Measurements from ENCODE around the gene ITGA8. TPM values are rescaled to one million over a fixed set of nuclear protein-coding genes. Genes with fewer than 3 reads are reported as not detected.

Gene ITGA8
- total RNA-seq, 1 donor from 2014 or later, result 4.5 TPM

DNA sequence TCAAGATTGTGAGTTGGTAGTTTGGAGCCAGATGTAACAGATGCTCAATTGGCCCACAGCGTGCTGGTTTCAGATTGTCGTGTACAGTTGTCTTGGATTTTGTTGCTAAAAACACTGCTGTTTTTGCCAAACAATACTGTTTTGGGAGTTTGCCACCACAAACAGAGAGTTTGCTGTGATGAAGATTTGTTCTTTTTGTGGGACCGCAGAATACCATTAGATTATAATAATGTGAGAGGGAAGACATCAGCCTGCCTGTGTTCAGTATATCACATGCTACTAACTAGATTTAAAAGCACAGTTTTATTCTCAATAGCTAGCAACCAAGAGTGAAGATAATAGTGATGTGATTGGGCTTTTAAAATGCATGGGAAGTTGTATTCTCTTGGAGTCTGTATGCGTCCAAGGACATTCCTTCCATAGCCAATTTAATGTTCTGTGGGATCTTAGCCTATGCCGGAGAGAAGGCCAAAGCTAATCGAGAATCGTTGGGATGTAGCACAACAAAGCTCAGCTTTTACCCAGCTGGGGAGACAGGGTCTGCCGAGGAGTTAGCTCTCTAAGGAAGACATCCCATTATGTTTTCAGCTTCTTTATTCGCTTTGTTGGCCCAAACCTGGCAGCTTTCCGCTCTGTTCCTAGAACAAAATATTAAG is 18.7 kb upstream of the ITGA8 start:
- no peak for DNase-seq (ENCODE audit: low spot score)
- intact Hi-C loops (cut with DNase I), result no loop called here
- peak; percentile 92 for ATAC-seq

DNA sequence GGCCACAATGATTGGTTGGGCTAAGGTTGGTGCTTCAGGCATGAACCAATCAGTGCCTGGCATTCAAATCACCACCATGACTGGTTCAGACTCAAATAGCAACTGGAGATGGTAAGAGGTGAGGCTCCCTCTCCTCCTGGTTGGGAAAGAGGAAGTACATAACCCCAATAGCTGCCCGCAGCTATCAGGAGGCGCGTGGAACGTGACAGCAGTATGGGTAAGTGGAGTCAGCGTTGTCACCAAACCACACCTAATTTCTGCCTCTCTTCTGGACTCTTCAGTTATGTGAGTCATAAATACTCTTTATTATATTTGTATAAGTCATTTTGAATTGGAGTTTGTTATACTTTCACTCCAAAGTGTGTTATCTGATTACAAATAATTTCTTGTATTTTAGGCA is 17.9 kb upstream of the ITGA8 start:
- no peak for ATAC-seq
- intact Hi-C loops (cut with DNase I), result no loop called here
- no peak for DNase-seq (ENCODE audit: low spot score)

DNA sequence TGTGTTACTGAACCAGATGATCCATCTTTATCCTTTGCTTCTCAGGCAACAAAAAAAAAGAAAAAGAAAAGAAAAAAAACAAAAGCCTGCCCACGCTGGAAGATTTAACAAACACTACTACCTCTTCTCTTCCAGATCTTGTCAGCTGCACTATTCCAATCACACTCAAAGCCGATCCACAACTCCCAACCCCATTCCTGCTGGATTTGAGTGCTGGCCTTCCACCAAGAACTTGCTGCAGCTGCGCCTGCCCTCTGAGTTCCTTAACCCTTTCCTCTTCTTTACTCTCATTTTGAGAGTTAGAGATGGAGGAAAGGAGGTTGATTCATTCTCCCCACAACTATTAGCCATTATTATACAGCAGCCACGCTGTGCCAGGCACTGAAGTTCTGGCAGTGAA is 16.0 kb upstream of the ITGA8 start:
- ATAC-seq, result peak; percentile 54
- intact Hi-C loops (cut with DNase I), result no loop called here
- no peak for DNase-seq (ENCODE audit: low spot score)

DNA sequence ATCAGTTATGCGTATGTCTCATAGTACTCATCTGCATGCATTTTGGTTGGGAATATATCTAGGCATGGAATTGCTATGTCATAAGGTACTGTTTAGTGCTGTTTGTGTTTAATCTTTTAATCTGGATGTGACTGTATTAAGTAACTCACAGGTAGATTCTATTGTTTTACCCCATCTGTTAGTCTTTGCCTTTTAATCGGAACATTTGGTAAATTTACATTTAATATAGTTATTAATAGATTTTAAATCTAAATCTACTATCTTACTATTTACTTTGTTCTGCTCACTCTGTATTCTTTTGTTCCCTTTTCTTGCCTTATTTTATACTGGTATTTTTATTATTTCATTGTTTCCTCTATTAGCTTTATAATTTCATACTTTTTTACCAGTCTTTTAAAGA is 10.6 kb upstream of the ITGA8 start:
- DNase-seq (ENCODE audit: low spot score) (no peak), ATAC-seq (no peak)
- intact Hi-C loops (cut with DNase I), result no loop called here

DNA sequence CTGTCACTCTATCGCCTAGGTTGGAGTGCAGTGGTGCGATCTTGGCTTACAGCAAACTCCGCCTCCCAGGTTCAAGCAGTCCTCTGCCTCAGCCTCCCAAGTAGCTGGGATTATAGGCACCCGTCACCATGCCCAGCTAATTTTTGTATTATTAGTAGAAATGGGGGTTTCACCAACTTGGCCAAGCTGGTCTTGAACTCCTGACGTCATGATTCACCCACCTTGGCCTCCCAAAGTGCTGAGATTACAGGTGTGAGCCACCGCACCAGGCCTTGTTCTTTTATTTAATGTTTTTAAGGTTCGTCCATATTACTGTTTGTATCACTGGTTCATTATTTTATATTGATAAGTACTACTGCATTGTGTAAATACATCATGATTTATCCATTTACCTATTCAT is 10.2 kb upstream of the ITGA8 start:
- DNase-seq (ENCODE audit: low spot score) (no peak), ATAC-seq (no peak)
- intact Hi-C loops (cut with DNase I), result loop anchor here (10.0 kb wide), 1 partner anchor 295 kb away; no protein-coding TSS in a partner anchor

DNA sequence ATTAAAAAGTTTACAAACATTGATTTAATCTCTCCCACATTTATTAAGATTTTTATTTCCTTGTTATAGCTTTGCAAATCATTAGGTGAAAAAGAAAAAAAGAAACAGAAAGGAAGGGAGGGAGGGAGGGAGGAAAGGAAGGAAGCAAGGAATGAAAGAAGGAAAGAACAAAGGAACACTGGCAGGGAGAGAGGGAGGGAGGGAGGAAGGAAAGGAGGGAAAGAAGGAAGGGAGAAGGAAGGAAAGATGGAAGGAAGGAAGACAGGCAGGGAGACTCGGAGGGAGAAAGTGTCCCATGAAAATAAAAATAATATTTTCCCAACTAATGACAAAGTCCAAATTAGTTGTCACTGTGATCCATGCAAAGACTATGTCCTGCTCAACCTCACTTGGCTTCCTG is 6.3 kb upstream of the ITGA8 start:
- intact Hi-C loops (cut with DNase I), result loop anchor here (10.0 kb wide), 1 partner anchor 291 kb away; no protein-coding TSS in a partner anchor
- DNase-seq (ENCODE audit: low spot score) (no peak), ATAC-seq (no peak)

DNA sequence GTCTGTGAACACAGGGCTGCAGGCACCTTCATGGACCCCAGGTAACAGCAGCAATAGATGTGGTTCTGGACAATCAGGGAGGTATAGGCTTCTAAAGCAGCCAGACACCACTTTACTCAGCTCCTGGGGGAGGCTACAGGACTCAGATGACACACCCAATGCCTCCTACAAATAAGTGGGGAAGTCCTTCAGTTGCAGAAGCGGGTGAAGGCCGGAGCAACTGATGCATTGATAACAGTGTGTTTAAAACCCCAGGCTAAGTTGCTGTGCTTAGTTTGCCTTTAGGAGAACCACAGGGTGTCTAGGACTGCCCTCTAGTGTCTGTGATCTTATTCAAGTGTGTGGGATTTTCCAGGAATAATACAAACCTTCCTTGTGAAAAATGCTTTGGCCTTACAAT is 5.9 kb upstream of the ITGA8 start:
- intact Hi-C loops (cut with DNase I), result loop anchor here (10.0 kb wide), 1 partner anchor 291 kb away; no protein-coding TSS in a partner anchor
- ATAC-seq, result peak; percentile 90
- DNase-seq (ENCODE audit: low spot score), result no peak

DNA sequence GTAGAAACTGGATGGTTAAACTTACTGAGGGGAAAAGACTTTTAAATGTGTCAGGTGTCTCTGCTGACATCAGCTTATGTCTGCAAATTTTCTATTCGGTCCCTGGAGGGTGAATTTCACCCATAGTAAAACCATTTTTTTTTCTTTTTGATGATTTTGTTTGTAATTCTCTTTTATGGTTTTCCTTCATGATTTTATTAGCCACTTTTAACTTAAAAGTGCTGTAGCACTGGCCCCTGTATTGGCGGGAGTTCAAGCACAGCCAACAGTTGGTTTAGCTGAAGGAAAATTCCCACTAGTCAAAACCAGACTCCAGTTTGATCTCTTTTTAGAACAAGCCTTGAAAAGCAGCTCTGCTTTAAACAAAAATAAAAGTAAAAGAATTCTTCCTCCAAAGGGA is 5.0 kb upstream of the ITGA8 start:
- no peak for ATAC-seq
- no peak for DNase-seq (ENCODE audit: low spot score)
- intact Hi-C loops (cut with DNase I), result loop anchor here (10.0 kb wide), 1 partner anchor 290 kb away; no protein-coding TSS in a partner anchor

DNA sequence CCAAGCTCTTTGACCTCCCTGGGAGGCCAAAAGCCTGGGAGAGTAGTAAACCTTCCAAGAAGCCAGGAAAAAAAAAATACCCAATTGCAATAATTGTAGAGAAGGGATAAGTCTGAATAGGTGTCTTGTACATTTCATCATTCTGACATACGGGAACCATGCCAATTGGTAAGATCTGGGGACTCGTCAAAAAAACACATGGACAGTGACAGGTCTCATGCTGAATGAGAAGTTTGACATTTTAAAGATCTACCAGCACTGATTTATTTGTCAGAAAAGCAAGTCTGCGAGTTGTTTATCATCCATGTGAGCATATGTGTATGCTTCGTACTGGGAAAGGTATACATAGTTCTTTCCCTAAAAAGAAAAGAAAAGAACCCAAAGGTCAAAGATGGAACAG is 4.1 kb upstream of the ITGA8 start:
- DNase-seq (ENCODE audit: low spot score), result no peak
- no peak for ATAC-seq
- intact Hi-C loops (cut with DNase I), result loop anchor here (10.0 kb wide), 1 partner anchor 289 kb away; no protein-coding TSS in a partner anchor

DNA sequence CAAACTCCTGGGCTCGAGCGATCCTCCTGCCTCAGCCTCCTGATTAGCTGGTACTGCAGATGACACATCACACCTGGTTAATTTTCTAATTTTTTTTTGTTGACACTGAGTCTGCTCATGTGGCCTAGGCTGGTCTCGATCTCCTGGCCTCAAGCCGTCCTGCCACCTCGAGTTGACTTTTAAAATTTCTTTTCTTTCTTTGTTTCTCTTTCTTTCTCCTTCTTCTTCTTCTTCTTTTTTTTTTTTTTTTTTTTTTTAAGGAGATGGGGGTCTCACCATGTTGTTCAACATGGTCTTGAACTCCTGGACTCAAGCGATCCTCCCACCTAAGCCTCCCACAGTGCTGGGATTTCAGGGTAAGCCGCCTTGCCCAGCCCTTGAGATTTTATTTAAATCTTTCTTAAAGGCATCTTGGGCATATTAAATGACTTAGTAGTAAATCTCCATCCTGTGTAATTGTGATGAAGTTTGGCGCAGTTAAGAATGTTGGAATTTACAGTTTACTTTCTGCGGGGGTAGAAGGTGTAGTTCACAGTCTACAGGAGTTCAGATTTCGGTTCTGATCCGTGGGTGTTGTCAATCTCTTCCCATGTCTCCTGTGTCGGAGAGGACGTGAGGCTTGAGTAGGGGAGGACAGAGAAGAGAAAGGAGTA is 1.0 kb upstream of the ITGA8 start:
- no peak for ATAC-seq
- DNase-seq (ENCODE audit: low spot score), result no peak
- intact Hi-C loops (cut with DNase I), result loop anchor here (10.0 kb wide), 1 partner anchor 286 kb away; no protein-coding TSS in a partner anchor

DNA sequence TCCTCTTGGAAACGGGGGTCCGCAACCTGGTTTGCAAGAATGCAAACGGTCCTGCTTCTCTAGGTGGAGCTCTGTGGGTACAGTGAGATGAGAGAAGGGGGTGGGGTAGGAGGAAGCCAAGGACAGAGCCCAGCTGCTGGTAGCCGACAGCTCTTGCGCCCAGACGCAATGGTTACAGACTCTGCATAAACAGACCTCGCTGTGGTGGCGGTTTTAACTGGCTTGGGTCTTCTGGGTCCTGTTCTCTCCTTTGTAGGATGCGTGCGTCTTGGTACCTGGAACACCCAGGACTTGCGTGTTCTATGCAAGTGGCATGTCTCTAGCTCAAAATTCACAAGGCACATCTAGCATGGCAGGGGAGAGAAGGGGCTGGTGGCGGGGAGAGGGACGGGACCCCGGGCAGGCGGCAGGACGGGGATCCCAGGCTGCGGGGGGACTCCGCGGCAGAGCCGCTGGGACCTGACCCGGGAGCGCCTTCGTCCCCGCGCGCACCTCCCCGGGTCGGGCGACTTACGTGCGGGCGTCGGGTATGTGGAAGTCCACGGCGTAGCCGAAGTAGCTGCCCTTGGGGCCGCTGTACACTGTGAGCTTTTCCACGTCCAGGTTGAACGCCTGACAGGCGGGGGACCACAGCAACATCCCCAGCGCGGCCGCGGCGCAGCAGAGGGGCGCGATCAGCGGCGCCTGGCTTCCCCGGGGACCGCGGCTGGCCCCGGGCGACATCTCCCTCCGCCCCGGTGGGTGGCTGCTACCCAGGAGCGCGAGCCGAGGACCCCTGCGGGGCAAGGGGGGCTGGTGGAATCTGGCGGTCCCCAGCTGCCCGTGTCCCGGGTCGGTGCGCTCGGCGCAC is 448 bp downstream of the ITGA8 start:
- peak; percentile 70 for ATAC-seq
- intact Hi-C loops (cut with DNase I), result no loop called here
- no peak for DNase-seq (ENCODE audit: low spot score)

DNA sequence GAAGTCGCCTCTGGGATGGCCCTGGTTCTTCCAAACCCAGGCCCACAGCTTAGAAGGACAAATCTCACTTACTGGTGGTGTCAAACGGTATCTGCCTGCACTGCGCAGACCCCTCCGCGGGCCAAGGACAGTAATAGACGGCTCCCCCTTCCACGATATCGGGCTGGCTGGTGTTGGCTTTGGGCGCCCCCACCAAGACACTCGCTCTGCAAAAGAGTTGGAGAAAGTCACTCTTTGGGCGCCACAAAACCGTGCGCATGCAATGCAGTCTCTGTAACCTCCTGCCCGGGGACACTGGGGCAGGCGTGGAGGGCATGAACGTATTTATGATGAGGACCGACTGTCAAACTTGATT is 1.1 kb downstream of the ITGA8 start:
- ATAC-seq, result no peak
- intact Hi-C loops (cut with DNase I), result no loop called here
- DNase-seq (ENCODE audit: low spot score), result no peak

DNA sequence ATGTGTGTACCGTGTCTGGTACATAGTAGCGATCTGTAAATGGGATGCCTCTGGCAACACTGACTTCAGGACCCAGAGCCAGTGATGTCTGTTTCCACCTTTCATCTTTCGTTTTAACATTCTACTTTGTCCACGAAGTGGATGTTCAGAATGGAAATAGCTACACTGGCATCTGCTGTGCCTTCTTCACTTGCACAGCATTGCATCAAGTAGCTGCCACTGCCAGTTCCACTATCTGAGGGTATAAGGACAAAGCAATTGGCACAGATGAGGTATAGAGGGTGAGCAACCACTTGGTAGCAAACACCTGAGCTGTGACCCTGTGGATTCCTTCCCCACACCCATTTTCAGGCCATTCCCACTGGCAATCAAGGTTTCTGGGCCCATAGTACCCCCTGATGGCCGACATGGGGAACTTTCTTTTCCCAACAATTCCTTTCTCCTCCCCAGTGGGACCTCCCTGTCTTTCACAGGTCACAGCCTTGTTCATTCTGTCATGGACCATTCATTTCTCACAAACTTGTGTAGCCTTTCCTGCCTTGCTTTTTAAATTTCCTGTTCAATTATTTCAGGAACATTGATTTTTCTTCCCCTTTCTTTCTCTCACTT is 4.0 kb downstream of the ITGA8 start:
- intact Hi-C loops (cut with DNase I), result no loop called here
- ATAC-seq (peak; percentile 53), DNase-seq (ENCODE audit: low spot score) (no peak)

DNA sequence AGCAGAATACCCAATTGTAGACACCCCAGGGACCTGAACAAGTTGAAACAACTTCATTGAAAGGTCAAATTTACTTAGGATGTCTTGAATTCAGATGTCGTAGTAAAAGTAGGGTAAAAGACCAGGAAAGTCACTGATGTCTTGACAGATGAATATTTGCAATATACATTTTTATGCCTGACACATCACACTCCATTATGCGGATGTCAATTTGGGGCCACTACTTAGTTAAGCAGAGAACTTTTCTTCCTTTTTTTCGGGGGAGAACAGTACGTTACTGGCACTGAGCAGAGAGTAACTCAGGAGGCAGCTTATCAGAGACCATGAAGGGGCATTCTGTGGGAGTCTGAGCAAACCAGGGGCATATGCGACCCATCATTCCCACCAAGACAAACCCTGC is 4.9 kb downstream of the ITGA8 start:
- intact Hi-C loops (cut with DNase I), result no loop called here
- ATAC-seq (no peak), DNase-seq (ENCODE audit: low spot score) (no peak)

DNA sequence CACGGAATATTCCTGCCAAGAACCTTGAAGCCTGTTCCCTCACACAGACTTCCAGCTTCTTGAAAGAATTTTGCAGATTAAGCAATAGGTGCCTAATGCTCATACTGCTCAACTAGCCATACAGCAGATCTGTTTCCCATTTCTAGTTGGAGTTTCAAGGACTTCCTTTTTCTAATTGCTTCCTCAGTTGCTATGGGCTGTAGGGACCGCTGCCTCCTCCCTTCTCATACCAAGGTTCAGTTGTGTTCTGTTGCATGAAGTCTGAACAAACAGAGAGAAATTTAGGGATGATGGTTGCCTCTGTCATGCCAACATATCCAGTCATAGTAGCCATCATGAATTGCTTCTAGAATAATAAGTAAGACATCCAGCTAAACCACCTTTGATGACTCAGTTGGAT is 6.8 kb downstream of the ITGA8 start:
- DNase-seq (ENCODE audit: low spot score) (no peak), ATAC-seq (no peak)
- intact Hi-C loops (cut with DNase I), result no loop called here

DNA sequence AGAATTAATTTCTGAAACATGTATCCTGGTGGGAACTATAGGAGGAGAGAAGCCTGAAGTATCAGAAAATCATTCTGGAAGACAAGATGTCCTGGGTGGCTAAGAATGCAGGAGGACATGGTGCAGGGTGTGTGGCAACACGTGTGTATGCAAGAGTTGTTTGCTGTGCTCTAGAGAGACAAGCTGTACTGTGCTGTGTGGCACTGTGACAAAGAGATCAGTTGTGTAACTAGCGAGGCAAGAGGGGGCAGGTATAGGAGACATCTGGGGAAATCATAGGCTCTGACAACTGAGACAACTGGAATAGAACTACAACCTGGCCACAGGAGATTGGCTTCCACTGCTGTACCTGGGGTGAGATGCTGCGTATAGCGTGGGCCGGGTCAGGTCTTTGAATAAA is 9.3 kb downstream of the ITGA8 start:
- DNase-seq (ENCODE audit: low spot score) (no peak), ATAC-seq (peak; percentile 41)
- intact Hi-C loops (cut with DNase I), result no loop called here

DNA sequence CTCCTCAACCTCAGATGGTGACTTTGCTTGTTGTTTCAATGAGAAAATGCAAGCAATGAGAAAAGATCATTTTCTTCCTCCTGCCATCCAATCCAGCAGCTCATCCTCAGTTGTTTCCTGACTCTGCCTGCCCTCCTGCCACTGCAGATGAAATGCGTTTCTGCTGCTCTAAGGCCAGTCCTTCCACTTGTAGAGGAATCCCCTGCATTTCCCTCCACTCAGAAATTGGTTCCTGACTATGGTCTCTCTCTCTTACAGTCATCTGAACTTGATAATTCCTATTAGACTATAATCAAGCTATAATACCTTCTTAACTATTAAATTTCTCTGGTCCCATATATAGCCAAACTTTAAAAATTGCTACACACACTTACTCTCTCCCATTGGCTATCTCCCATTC is 14.4 kb downstream of the ITGA8 start:
- ATAC-seq (no peak), DNase-seq (ENCODE audit: low spot score) (no peak)
- intact Hi-C loops (cut with DNase I), result no loop called here

DNA sequence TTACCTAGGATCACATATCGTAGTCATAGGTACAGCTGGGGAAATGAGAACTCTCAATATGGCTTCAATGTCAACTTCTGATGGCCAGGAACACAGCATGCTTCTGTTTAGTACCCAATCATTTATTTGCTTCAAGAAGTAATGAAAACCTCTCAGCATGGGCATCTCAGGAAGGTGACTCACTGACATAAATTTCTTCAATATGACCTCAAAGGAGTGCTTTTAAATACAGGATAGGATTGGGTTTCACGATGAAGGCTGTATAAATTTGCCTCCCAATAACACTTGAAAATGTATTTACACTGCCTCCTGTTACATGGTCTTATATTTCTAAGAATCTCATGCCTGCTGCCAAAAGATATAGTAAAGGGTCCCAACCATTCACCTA is 15.1 kb downstream of the ITGA8 start:
- DNase-seq (ENCODE audit: low spot score) (no peak), ATAC-seq (no peak)
- intact Hi-C loops (cut with DNase I), result no loop called here

DNA sequence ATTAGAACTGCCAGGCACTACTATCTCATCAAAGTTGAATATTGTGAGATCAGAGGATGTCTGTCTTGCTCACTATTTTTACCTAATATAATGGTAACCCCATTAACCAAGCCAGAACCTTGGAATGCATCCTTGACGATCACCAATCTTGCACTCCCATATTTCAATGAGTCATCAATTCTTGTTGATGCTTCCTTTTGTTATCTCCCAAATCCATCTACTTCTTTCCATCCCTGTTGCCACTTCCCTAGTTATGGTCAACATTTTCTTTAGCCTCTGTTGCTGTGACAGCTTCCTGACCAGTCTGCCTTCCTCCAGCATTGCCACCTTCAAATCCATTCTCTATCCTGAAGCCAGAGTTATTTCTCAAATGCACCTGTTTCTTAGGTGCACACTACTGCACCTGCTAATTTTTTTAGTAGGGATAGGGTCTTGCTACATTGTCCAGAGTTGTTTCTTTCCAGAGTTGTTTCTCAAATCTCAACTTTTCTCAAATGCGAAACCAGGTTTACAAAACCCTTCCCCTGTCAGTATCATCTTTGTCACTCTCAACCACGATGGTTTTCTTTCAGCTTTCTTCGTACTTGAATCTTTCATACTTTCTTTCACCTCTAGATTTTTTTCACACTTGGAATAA is 15.7 kb downstream of the ITGA8 start:
- no peak for DNase-seq (ENCODE audit: low spot score)
- intact Hi-C loops (cut with DNase I), result no loop called here

More for the DNA sequence above, 15.7 kb downstream of the ITGA8 start:
- no peak for ATAC-seq
